Upper lobe of right lung (tissue), 1 donor: Measurements from ENCODE around the gene IPCEF1. TPM values are rescaled to one million over a fixed set of nuclear protein-coding genes. Genes with fewer than 3 reads are reported as not detected.

Experiments
- ATAC-seq: fragments of 200-7000 bp; cut with Tn5 transposase; one replicate; pipeline ENCODE4 v1.9.1; 2020; ENCODE audit warnings: mild to moderate bottlenecking, moderate library complexity
- DNase-seq: peaks from one replicate; pipeline ENCODE4 v3.0.0-alpha.2; 2020
- H3K27ac ChIP-seq: fragments of 200-600 bp; one replicate; pipeline ENCODE4 v1.8.0; 2022
- H3K27me3 ChIP-seq: fragments of 200-600 bp; one replicate; pipeline ENCODE4 v1.8.0; 2022; ENCODE audit warnings: mild to moderate bottlenecking
- H3K36me3 ChIP-seq: fragments of 200-600 bp; one replicate; pipeline ENCODE4 v1.8.0; 2022
- H3K4me1 ChIP-seq: fragments of 200-600 bp; one replicate; pipeline ENCODE4 v1.8.0; 2022
- H3K4me3 ChIP-seq: fragments of 200-600 bp; one replicate; pipeline ENCODE4 v1.8.0; 2022; ENCODE audit warnings: mild to moderate bottlenecking
- H3K9me3 ChIP-seq: fragments of 200-600 bp; one replicate; pipeline ENCODE4 v1.8.0; 2022
- CTCF ChIP-seq: fragments of 200-600 bp; IDR thresholded peaks from one replicate; pipeline ENCODE4 v1.8.0; 2022; ENCODE audit warnings: antibody characterized with exemption
- intact Hi-C: fragments of 100-400 bp; cut with DNase I; formaldehyde crosslinking; loops from one replicate; pipeline ENCODE4 v1.11.0; 2022
- total RNA-seq: library from RNA; stranded (reverse); fragmentation: NEBNext Ultra II Directional; extraction: Animal tissue kit (Norgen Biotek cat#: 25700); gene quantifications from one replicate; pipeline ENCODE4 v1.2.1, GENCODE V29; 2021
- donor health status: DM: no; HTN: yes; CAD: no; lungs with severe emphysema.

Gene IPCEF1
- total RNA-seq, 1 donor from 2014 or later: 8.8 TPM

GRCh38 chr6:154274168-154274567 lies 82.4 kb downstream of the IPCEF1 start:
- TF ChIP-seq CTCF: no peak
- DNase-seq (no peak), ATAC-seq (no peak)
- intact Hi-C loops: no loop called here
- no peaks in the 10 kb centered on the region for H3K27me3 ChIP-seq
- H3K9me3 ChIP-seq: no peaks in the 10 kb centered on the region
- H3K27ac ChIP-seq: no peak overlapping the region
- H3K4me1 ChIP-seq: no peaks in the 10 kb centered on the region
- H3K36me3 ChIP-seq: no peaks in the 10 kb centered on the region
- H3K4me3 ChIP-seq: no peak overlapping the region

GRCh38 chr6:154268486-154268885 lies 88.1 kb downstream of the IPCEF1 start:
- H3K4me3 ChIP-seq: no peak overlapping the region

GRCh38 chr6:154267508-154268106 lies 89.0 kb downstream of the IPCEF1 start:
- TF ChIP-seq CTCF: no peak
- Histone ChIP-seq H3K36me3 (no peaks in the 10 kb centered on the region), H3K27me3 (no peaks in the 10 kb centered on the region), H3K4me3 (no peak overlapping the region), H3K9me3 (no peaks in the 10 kb centered on the region), H3K4me1 (no peaks in the 10 kb centered on the region), H3K27ac (no peak overlapping the region)
- DNase-seq (no peak), ATAC-seq (peak; percentile 19)
- intact Hi-C loops: no loop called here

More at GRCh38 chr6:154268486-154268885, 88.1 kb downstream of the IPCEF1 start:
- no peaks in the 10 kb centered on the region for H3K36me3 ChIP-seq
- DNase-seq (no peak), ATAC-seq (no peak)
- no peaks in the 10 kb centered on the region for H3K9me3 ChIP-seq
- H3K27me3 ChIP-seq: no peaks in the 10 kb centered on the region
- TF ChIP-seq CTCF: no peak
- intact Hi-C loops: no loop called here
- H3K27ac ChIP-seq: no peak overlapping the region
- H3K4me1 ChIP-seq: no peaks in the 10 kb centered on the region

- intact Hi-C loops: no loop called here
Measured at GRCh38 chr6:154266560-154267099, 90.0 kb downstream of the IPCEF1 start.

GRCh38 chr6:154261688-154262397 lies 94.8 kb downstream of the IPCEF1 start:
- H3K9me3 ChIP-seq: no peaks in the 10 kb centered on the region
- no peak overlapping the region for H3K27ac ChIP-seq
- no peaks in the 10 kb centered on the region for H3K27me3 ChIP-seq
- no peak for DNase-seq
- intact Hi-C loops: no loop called here
- H3K4me1 ChIP-seq: peaks cover 4% of the 10 kb centered on the region
- H3K36me3 ChIP-seq: no peaks in the 10 kb centered on the region
- ATAC-seq: no peak
- no peak for TF ChIP-seq CTCF
- H3K4me3 ChIP-seq: no peak overlapping the region

More at GRCh38 chr6:154266560-154267099, 90.0 kb downstream of the IPCEF1 start:
- no peak for ATAC-seq
- no peak for DNase-seq
- no peaks in the 10 kb centered on the region for H3K27me3 ChIP-seq
- H3K9me3 ChIP-seq: no peaks in the 10 kb centered on the region
- H3K4me1 ChIP-seq: no peaks in the 10 kb centered on the region
- TF ChIP-seq CTCF: no peak
- H3K4me3 ChIP-seq: no peak overlapping the region
- no peaks in the 10 kb centered on the region for H3K36me3 ChIP-seq
- H3K27ac ChIP-seq: no peak overlapping the region
